Endothelial cell of umbilical vein (primary cell): ENCODE data around the gene WBP2NL. TPM values are rescaled to one million over a fixed set of nuclear protein-coding genes. Genes with fewer than 3 reads are reported as not detected.

ENCODE experiments used
- BruUV-seq: library from RNA; stranded (reverse); fragments of 400-500 nt; replicated peaks from 2 replicates; lab custom pipeline; 2021; lab: Mats Ljungman, UMichigan
- CTCF ChIA-PET: fragments of 300-600, 350-600 bp; sonication (Branson Sonifier 250); formaldehyde crosslinking; loops from one replicate; lab custom pipeline; 2021; ENCODE audit warnings: antibody characterized with exemption, inconsistent platforms; lab: Charles Lee
- POLR2A ChIA-PET: fragments of 300-600, 350-600 bp; sonication (Branson Sonifier 250); formaldehyde crosslinking; loops from one replicate; lab custom pipeline; 2021; ENCODE audit warnings: antibody characterized with exemption, inconsistent platforms; lab: Charles Lee
- DNase-seq: peaks from one replicate; pipeline ENCODE4 v3.0.0-alpha.2; 2011; ENCODE audit warnings: low read depth, low spot score
- FAIRE-seq: peaks from 2 replicates; lab custom pipeline; 2011; peaks lifted over from hg19 to GRCh38; lab: Jason Lieb, UNC
- H2AFZ ChIP-seq: 2 replicates; pipeline ENCODE4 v1.6.0; 2012; ENCODE audit warnings: low read depth, low read length, control low read depth, inconsistent platforms
- H3K27ac ChIP-seq: 2 replicates; pipeline ENCODE4 v1.5.1; 2011; ENCODE audit warnings: low read depth, mild to moderate bottlenecking, control low read depth, low read length, moderate library complexity; ENCODE audit not compliant: insufficient read depth
- H3K27me3 ChIP-seq, 2 experiments: 2 replicates each; pipeline versions ENCODE4 v1.6.0 to v1.6.1; 2011; ENCODE audit warnings: low read length in 2 of 2, mixed read lengths in 1 of 2; ENCODE audit not compliant: control insufficient read depth in 2 of 2, insufficient read depth in 2 of 2
- H3K36me3 ChIP-seq, 2 experiments: 2 replicates in 1 of 2; 3 replicates in 1 of 2; pipeline ENCODE4 v1.5.1; 2011; ENCODE audit warnings: low read length in 2 of 2, mild to moderate bottlenecking in 1 of 2, moderate library complexity in 1 of 2; ENCODE audit not compliant: control insufficient read depth in 2 of 2, insufficient read depth in 2 of 2; ENCODE audit errors: extremely low read depth in 1 of 2
- H3K4me1 ChIP-seq: 3 replicates; pipeline ENCODE4 v1.5.1; 2011; ENCODE audit warnings: mild to moderate bottlenecking, low read length; ENCODE audit not compliant: control insufficient read depth, insufficient read depth; ENCODE audit errors: extremely low read depth
- H3K4me2 ChIP-seq: 2 replicates; pipeline ENCODE4 v1.6.1; 2011; ENCODE audit warnings: low read length, control low read depth, mixed read lengths; ENCODE audit not compliant: insufficient read depth
- H3K4me3 ChIP-seq, 3 experiments: fragments of 200-600 bp in 1 of 3; sonication (generic), shearing (Covaris generic) in 1 of 3; replicated peaks in 1 of 3; 2 replicates each; pipeline ENCODE4 v1.5.1; 2011 to 2016; ENCODE audit warnings: control low read depth in 3 of 3, low read length in 3 of 3, mild to moderate bottlenecking in 2 of 3, inconsistent platforms in 1 of 3, low read depth in 1 of 3, moderate library complexity in 1 of 3; ENCODE audit not compliant: insufficient read depth in 1 of 3
- H3K79me2 ChIP-seq: 2 replicates; pipeline ENCODE4 v1.6.0; 2012; ENCODE audit warnings: low read length, inconsistent platforms; ENCODE audit not compliant: control insufficient read depth, insufficient read depth
- H3K9ac ChIP-seq: replicated peaks from 2 replicates; pipeline ENCODE3; 2011; ENCODE audit warnings: low read length, control low read depth; ENCODE audit not compliant: insufficient read depth; ENCODE audit errors: extremely low read depth
- H3K9me1 ChIP-seq: replicated peaks from 3 replicates; pipeline ENCODE4 v1.6.0; 2011; ENCODE audit warnings: mild to moderate bottlenecking, low read length; ENCODE audit not compliant: control insufficient read depth, insufficient read depth; ENCODE audit errors: extremely low read depth
- H3K9me3 ChIP-seq: replicated peaks from 2 replicates; pipeline ENCODE4 v1.5.1; 2012; ENCODE audit warnings: low read length, inconsistent platforms; ENCODE audit not compliant: control insufficient read depth, insufficient read depth
- H4K20me1 ChIP-seq: replicated peaks from 2 replicates; pipeline ENCODE3; 2011; ENCODE audit warnings: mild to moderate bottlenecking, low read length; ENCODE audit not compliant: control insufficient read depth, insufficient read depth; ENCODE audit errors: extremely low read depth
- EZH2 ChIP-seq: IDR thresholded peaks from 2 replicates; pipeline ENCODE4 v1.6.1; 2012; ENCODE audit warnings: borderline replicate concordance, low read depth, mild to moderate bottlenecking, moderate library complexity, low read length, inconsistent platforms; ENCODE audit not compliant: severe bottlenecking
- FOS ChIP-seq: IDR thresholded peaks from 2 replicates; pipeline ENCODE4 v1.6.1; 2011; ENCODE audit warnings: mild to moderate bottlenecking, low read length, moderate library complexity, borderline replicate concordance; ENCODE audit not compliant: insufficient read depth
- GATA2 ChIP-seq: IDR thresholded peaks from 2 replicates; pipeline ENCODE4 v1.7.0; 2011; ENCODE audit warnings: low read depth, mild to moderate bottlenecking, moderate library complexity, mixed read lengths, low read length; ENCODE audit not compliant: insufficient read length, insufficient read depth
- JUN ChIP-seq: IDR thresholded peaks from 2 replicates; pipeline ENCODE4 v1.6.1; 2011; ENCODE audit warnings: borderline replicate concordance, low read depth; ENCODE audit not compliant: insufficient read length, insufficient read depth
- MYC ChIP-seq: IDR thresholded peaks from one replicate; pipeline ENCODE4 v1.6.1; 2011; ENCODE audit warnings: mild to moderate bottlenecking, low read depth, low read length
- POLR2A ChIP-seq: IDR thresholded peaks from 2 replicates; pipeline ENCODE4 v1.6.1; 2012; ENCODE audit warnings: low read depth, mild to moderate bottlenecking, control low read depth, low read length
- POLR2AphosphoS5 ChIP-seq: IDR thresholded peaks from 2 replicates; pipeline ENCODE4 v1.6.1; 2012; ENCODE audit warnings: low read depth, mild to moderate bottlenecking, control low read depth, low read length, moderate library complexity; ENCODE audit not compliant: insufficient read depth
- dilution Hi-C: fragments of 300-500 bp; cut with MboI; formaldehyde crosslinking; loops from one replicate; pipeline ENCODE4 v1.15.0; 2019; ENCODE audit warnings: low sequenced_read_pairs; ENCODE audit not compliant: extremely low pct_ligation_motif_present
- intact Hi-C: fragments of 100-400 bp; cut with micrococcal nuclease; formaldehyde crosslinking; loops from one replicate; pipeline ENCODE4 v1.10.0; 2022
- polyA plus RNA-seq, 4 experiments: library from polyadenylated mRNA; depleted of rRNA in 3 of 4; stranded (reverse) in 3 of 4; unstranded in 1 of 4; fragments of >200 nt; gene quantifications; 2 replicates each; pipeline versions ENCODE4 v1.2.1 to v1.2.3, GENCODE V29; 2011 to 2012; ENCODE audit warnings: missing spikeins in 1 of 4
- total RNA-seq: library from RNA; stranded (reverse); gene quantifications from 2 replicates; pipeline ENCODE4 v1.2.3, GENCODE V29; 2021
- TF ChIP-seq, protein P1 (sequence below): IDR thresholded peaks from 2 replicates; pipeline ENCODE4 v1.6.1; 2011; ENCODE audit not compliant: insufficient read depth, insufficient read length
- TF ChIP-seq, protein P2 (sequence below), 2 donors: IDR thresholded peaks; 1 replicate in 1 of 2; 2 replicates in 1 of 2; pipeline ENCODE4 v1.5.1; 2011; ENCODE audit warnings: low read length in 2 of 2, mild to moderate bottlenecking in 2 of 2, moderate library complexity in 2 of 2, control low read depth in 1 of 2, inconsistent platforms in 1 of 2, low read depth in 1 of 2; ENCODE audit not compliant: insufficient read depth in 1 of 2; ENCODE audit errors: extremely low read depth in 1 of 2

The WBP2NL gene
- total and polyA plus RNA-seq, 2 donors (not counting 3 experiments of a cell fraction or from before 2014, with no cell fraction given), result 0.08 to 0.27 TPM

GRCh38 chr22:41983513-41984405, 14.8 kb upstream of the WBP2NL start:
- intact Hi-C loops (no loop called here), dilution Hi-C loops (no loop called here)
- H3K79me2 ChIP-seq, result no peaks in the 10 kb centered on the region
- FAIRE-seq (no peak), DNase-seq (no peak)
- BruUV-seq, result no TSS peak
- ChIA-PET CTCF (interaction anchor here (1.0 kb wide), 1 partner anchor 9 kb away, joined by 3 read pairs; no protein-coding TSS in a partner anchor), POLR2A (no interaction called here)
- no peaks in the 10 kb centered on the region for H3K36me3 ChIP-seq
- H3K27ac ChIP-seq, result no peak overlapping the region
- no peak for TF ChIP-seq GATA2
- TF ChIP-seq POLR2A, result no peak
- no peak for TF ChIP-seq FOS
- TF ChIP-seq, protein P1, sequence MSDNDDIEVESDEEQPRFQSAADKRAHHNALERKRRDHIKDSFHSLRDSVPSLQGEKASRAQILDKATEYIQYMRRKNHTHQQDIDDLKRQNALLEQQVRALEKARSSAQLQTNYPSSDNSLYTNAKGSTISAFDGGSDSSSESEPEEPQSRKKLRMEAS, result no peak
- TF ChIP-seq, protein P2, sequence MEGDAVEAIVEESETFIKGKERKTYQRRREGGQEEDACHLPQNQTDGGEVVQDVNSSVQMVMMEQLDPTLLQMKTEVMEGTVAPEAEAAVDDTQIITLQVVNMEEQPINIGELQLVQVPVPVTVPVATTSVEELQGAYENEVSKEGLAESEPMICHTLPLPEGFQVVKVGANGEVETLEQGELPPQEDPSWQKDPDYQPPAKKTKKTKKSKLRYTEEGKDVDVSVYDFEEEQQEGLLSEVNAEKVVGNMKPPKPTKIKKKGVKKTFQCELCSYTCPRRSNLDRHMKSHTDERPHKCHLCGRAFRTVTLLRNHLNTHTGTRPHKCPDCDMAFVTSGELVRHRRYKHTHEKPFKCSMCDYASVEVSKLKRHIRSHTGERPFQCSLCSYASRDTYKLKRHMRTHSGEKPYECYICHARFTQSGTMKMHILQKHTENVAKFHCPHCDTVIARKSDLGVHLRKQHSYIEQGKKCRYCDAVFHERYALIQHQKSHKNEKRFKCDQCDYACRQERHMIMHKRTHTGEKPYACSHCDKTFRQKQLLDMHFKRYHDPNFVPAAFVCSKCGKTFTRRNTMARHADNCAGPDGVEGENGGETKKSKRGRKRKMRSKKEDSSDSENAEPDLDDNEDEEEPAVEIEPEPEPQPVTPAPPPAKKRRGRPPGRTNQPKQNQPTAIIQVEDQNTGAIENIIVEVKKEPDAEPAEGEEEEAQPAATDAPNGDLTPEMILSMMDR (IDR thresholded peaks at IDR 0.05; ENCODE audit: extremely low read depth in 1 of 2, insufficient read depth in 1 of 2, low read depth in 1 of 2, low read length in 2 of 2), result no peak
- TF ChIP-seq POLR2AphosphoS5, result no peak
- TF ChIP-seq MYC, result no peak
- TF ChIP-seq EZH2, result no peak
- no peak for TF ChIP-seq JUN
- no peak overlapping the region for H3K4me3 ChIP-seq
- no peaks in the 10 kb centered on the region for H3K9me1 ChIP-seq
- no peaks in the 10 kb centered on the region for H3K27me3 ChIP-seq
- no peaks in the 10 kb centered on the region for H4K20me1 ChIP-seq
- H3K4me2 ChIP-seq, result no peak overlapping the region
- no peak overlapping the region for H2AFZ ChIP-seq
- no peaks in the 10 kb centered on the region for H3K9me3 ChIP-seq
- H3K9ac ChIP-seq, result no peak overlapping the region
- H3K4me1 ChIP-seq, result no peaks in the 10 kb centered on the region
